ENCODE measurements around the gene METTL8. TPM values are rescaled to one million over a fixed set of nuclear protein-coding genes. Genes with fewer than 3 reads are reported as not detected.

METTL8 gene
- total RNA-seq = 17.1 and 26.1 TPM in 2 replicates

DNA sequence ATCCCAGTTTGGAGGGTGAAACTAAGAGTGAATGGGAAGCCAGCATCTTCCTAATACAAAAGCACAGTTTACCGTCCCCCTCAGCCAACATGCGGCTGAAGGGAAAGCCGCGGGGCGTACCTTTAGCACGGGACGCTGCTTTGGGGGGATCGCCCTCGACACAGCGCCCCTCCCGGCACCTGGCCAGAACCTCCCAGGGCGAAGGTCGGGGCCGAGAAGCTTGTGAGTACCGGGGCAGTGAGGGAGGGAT, at the start of gene METTL8:
Gene METTL8, minus strand, starts transcription at position 228 of the 250 bp plus-strand sequence. CDS start 41,805 bp downstream, outside the sequence.

DNA sequence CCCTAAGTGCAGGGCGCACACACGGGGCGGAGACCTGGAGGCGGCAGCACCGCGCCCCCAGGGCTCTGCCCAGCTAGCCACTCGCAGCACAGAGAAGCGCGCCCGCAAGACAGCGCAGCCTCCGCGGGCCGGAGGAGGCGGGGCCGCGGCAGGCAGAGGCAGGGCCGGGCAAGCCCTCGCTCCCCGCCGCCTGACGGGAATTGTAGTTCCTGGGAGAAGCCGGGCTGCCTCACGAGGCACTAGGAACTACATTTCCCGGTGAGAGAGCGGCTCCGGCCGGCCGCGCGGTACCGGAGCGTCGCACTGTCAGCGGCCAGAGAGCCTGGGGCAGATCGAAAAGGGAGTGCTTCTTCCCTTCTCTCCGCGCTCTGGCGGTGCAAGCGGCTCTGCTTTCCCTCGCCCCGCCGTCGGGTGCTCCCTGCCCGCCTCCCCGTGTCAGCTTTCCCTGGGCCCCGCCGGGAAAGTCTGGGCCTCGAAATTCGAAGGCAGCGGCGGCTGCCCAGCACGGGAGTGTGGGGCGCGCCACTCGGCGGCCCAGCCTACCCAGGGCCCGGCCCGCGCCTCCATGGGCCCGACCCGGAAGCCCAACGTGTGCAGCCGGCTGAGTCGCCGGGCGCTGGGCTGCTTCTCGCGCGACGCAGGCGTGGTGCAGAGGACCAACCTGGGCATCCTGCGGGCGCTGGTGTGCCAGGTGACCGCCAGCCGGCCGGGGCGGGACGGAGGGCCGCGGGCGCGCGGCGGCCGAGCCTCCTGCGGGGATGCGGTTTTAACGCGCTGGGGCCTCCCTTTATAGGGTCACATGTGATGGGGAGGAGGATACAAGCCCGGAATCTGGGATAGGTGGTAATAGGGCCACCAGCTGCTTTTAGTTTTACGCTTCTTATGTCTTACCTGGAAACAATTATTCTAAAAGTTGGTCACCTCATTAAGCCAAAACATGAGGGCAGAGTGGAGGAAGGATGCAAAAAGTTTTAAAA, 511 bp upstream of the METTL8 start, which contains the start of gene DCAF17:
Gene DCAF17, plus strand, starts transcription at position 214 of the 977 bp plus-strand sequence. Its CDS starts 352 bp downstream, at position 566.

Other genes with a start within 250 kb of the METTL8 start
- gene DCAF17, start 236 bp upstream of the METTL8 start, total RNA-seq = 14.4 and 17.2 TPM in 2 replicates
- 95.3 and 139 TPM in 2 replicates for gene CYBRD1, start 88.5 kb upstream of the METTL8 start, total RNA-seq

Measured in placental pericyte (primary cell).